Measurements from ENCODE around the gene LCMT1. TPM values are rescaled to one million over a fixed set of nuclear protein-coding genes. Genes with fewer than 3 reads are reported as not detected.
"Not testable (repeated sequence)": the region's sequence is repeated elsewhere in the genome, so short reads cannot be mapped to it uniquely, and the experiment has no call there.

LCMT1 gene
- total RNA-seq: 10 to 100 TPM; 35.7 to 42.9 (median 36.0) TPM
- total RNA-seq (2013): 31.9 TPM
- total RNA-seq: 14.0 to 26.9 (median 19.4) reads per million in 29 experiments

GRCh38 chr16:25111403-25112166 lies at the start of gene LCMT1:
Gene LCMT1, plus strand, starts transcription at chr16:25111742. Its CDS starts 142 bp downstream, at chr16:25111884.
- CTCF ChIA-PET: interaction anchor here (0.5 to 1.9 kb wide), 9 partner anchors 17 to 571 kb away, joined by 3 to 7 read pairs (median 3); partner anchors contain the start of gene ARHGAP17 (in 1 of the 2)
- peaks cover 59 to 73% (median 65%) of the 10 kb centered on the region in 3 donors for H3K4me1 Mint-ChIP-seq
- DNase-seq: peak; percentile 70 to 96 (median 92)

DNA sequence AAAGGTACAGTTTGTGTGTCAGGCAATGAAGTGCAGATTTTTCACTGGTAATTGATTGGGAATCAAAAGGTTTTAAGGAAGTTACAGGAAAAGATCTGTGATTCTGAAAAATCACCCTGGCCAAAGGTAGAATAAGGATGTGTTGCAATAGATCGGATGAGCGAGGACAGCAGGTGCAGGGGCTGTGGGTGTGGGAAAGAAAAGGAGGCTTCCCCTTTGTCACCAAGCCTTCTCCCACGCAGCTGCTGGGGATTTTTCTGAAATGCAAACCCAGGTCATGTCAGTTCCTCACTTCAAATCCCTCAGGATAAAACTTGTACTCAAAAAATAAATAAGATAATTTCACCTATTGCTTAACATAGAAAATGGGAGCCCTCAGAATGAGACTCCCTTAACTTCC lies 48.4 kb upstream of the LCMT1 start:
- Histone ChIP-seq H3K36me3 (ENCODE audit: control insufficient read depth in 2 of 2, extremely low read depth in 1 of 2, insufficient read depth in 1 of 2, low read length in 1 of 2) (no peaks in the 10 kb centered on the region), H3K4me3 (ENCODE audit: control insufficient read depth in 1 of 2, extremely low read depth in 1 of 2, low read length in 1 of 2) (no peak overlapping the region), H3K27ac (ENCODE audit: low read length) (peak overlapping the region; percentile 15), H3K4me1 (ENCODE audit: control insufficient read depth in 1 of 2, extremely low read depth in 1 of 2, insufficient read depth in 2 of 2, low read length in 2 of 2) (peaks cover 33 to 71% of the 10 kb centered on the region in 2 experiments), H3K9me3 (no peaks in the 10 kb centered on the region), H3K27me3 (replicated peaks in 1 of 2; ENCODE audit: control insufficient read depth in 2 of 2, extremely low read depth in 1 of 2, insufficient read depth in 2 of 2, low read length in 1 of 2) (no peaks in the 10 kb centered on the region)
- Mint-ChIP-seq H3K36me3 (no peaks in the 10 kb centered on the region), H3K9me3 (no peaks in the 10 kb centered on the region), H3K4me1 (peaks cover 64 to 71% (median 71%) of the 10 kb centered on the region in 3 donors), H3K27ac (peak overlapping the region; percentile 93 to 95), H3K27me3 (no peaks in the 10 kb centered on the region), H3K4me3 (peak overlapping the region in 1 of 3 donors; percentile 57)
- CTCF ChIA-PET: interaction anchor here in 1 of 2 donors (0.7 kb wide), 1 partner anchor 16 kb away, joined by 3 read pairs; no protein-coding TSS in a partner anchor
- POLR2A ChIA-PET: interaction anchor here in 1 of 2 donors (0.8 kb wide), 1 partner anchor 45 kb away, joined by 4 read pairs; no protein-coding TSS in a partner anchor
- ATAC-seq (replicated peaks in 1 of 4): no peak
- WGBS (ENCODE audit: insufficient coverage): no CpG with 5 or more reads among the region's 3 CpGs
- DNase-seq: no peak

More at GRCh38 chr16:25111403-25112166, at the start of gene LCMT1:
- Histone ChIP-seq H3K36me3 (ENCODE audit: control insufficient read depth in 2 of 2, extremely low read depth in 1 of 2, insufficient read depth in 1 of 2, low read length in 1 of 2) (peaks cover 5 to 19% of the 10 kb centered on the region in 2 donors), H3K27me3 (replicated peaks in 1 of 2; ENCODE audit: control insufficient read depth in 2 of 2, extremely low read depth in 1 of 2, insufficient read depth in 2 of 2, low read length in 1 of 2) (no peaks in the 10 kb centered on the region), H3K4me1 (ENCODE audit: control insufficient read depth in 1 of 2, extremely low read depth in 1 of 2, insufficient read depth in 2 of 2, low read length in 2 of 2) (peaks cover 21 to 42% of the 10 kb centered on the region in 2 experiments), H3K9me3 (no peaks in the 10 kb centered on the region), H3K4me3 (ENCODE audit: control insufficient read depth in 1 of 2, extremely low read depth in 1 of 2, low read length in 1 of 2) (peak within 1 kb of the TSS; percentile 66 to 84), H3K27ac (ENCODE audit: low read length) (peak within 1 kb of the TSS; percentile 49)
- under 1% methylated on average over 48 of the region's 55 CpGs for WGBS (ENCODE audit: insufficient coverage)
- POLR2A ChIA-PET: interaction anchor here in 1 of 2 donors (0.6 to 0.7 kb wide), 2 partner anchors 61 to 96 kb away, joined by 3 to 5 read pairs; no protein-coding TSS in a partner anchor
- H3K9me3 Mint-ChIP-seq: no peaks in the 10 kb centered on the region
- H3K4me3 Mint-ChIP-seq: peak within 1 kb of the TSS; percentile 87 to 97 (median 96)
- H3K27ac Mint-ChIP-seq: peak within 1 kb of the TSS; percentile 93 to 95
- H3K27me3 Mint-ChIP-seq: no peaks in the 10 kb centered on the region
- ATAC-seq (replicated peaks in 1 of 4): peak; percentile 90 to 91 (median 91)
- H3K36me3 Mint-ChIP-seq: peaks cover 13% of the 10 kb centered on the region

- ChIA-PET POLR2A (no interaction called here), CTCF (no interaction called here)
- Histone ChIP-seq H3K27me3 (replicated peaks in 1 of 2; ENCODE audit: control insufficient read depth in 2 of 2, extremely low read depth in 1 of 2, insufficient read depth in 2 of 2, low read length in 1 of 2) (no peaks in the 10 kb centered on the region), H3K4me1 (ENCODE audit: control insufficient read depth in 1 of 2, extremely low read depth in 1 of 2, insufficient read depth in 2 of 2, low read length in 2 of 2) (peaks cover 33 to 74% of the 10 kb centered on the region in 2 experiments), H3K27ac (ENCODE audit: low read length) (peak overlapping the region; percentile 15), H3K4me3 (ENCODE audit: control insufficient read depth in 1 of 2, extremely low read depth in 1 of 2, low read length in 1 of 2) (no peak overlapping the region), H3K36me3 (ENCODE audit: control insufficient read depth in 2 of 2, extremely low read depth in 1 of 2, insufficient read depth in 1 of 2, low read length in 1 of 2) (no peaks in the 10 kb centered on the region), H3K9me3 (no peaks in the 10 kb centered on the region)
- H3K4me3 Mint-ChIP-seq: peak overlapping the region in 1 of 3 donors; percentile 57
- no peaks in the 10 kb centered on the region for H3K27me3 Mint-ChIP-seq
- no peak for DNase-seq
- H3K4me1 Mint-ChIP-seq: peaks cover 65 to 70% (median 69%) of the 10 kb centered on the region in 3 donors
- no peaks in the 10 kb centered on the region for H3K36me3 Mint-ChIP-seq
- peak overlapping the region; percentile 93 to 95 for H3K27ac Mint-ChIP-seq
- no CpG with 5 or more reads among the region's 6 CpGs for WGBS (ENCODE audit: insufficient coverage)
- ATAC-seq (replicated peaks in 1 of 4): no peak
- H3K9me3 Mint-ChIP-seq: no peaks in the 10 kb centered on the region
Observed at GRCh38 chr16:25063865-25064264, 47.7 kb upstream of the LCMT1 start.

DNA sequence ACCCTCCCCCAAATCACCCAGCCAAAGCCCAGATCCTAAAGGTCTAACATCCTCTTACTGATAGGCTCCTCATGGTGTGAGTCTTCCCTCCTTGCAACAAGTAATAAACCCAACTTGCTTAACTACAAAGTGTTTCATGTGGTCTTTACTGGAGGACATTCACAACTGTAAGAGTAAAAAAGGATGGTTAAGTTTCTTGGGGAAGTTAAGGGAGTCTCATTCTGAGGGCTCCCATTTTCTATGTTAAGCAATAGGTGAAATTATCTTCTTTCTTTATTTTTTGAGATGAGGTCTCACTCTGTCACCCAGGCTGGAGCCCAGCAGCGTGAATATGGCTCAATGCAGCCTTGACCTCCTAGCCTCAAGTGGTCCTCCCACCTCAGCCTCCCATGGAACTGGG lies 47.3 kb upstream of the LCMT1 start:
- H3K36me3 Mint-ChIP-seq; H3K27me3 ChIP-seq (replicated peaks in 1 of 2; ENCODE audit: control insufficient read depth in 2 of 2, extremely low read depth in 1 of 2, insufficient read depth in 2 of 2, low read length in 1 of 2); DNase-seq; H3K4me3 ChIP-seq (ENCODE audit: control insufficient read depth in 1 of 2, extremely low read depth in 1 of 2, low read length in 1 of 2); H3K9me3 Mint-ChIP-seq; H3K36me3 ChIP-seq (ENCODE audit: control insufficient read depth in 2 of 2, extremely low read depth in 1 of 2, insufficient read depth in 1 of 2, low read length in 1 of 2); CTCF ChIA-PET; ATAC-seq (replicated peaks in 1 of 4); H3K27me3 Mint-ChIP-seq; H3K9me3 ChIP-seq; POLR2A ChIA-PET: not testable (repeated sequence)
- Mint-ChIP-seq H3K4me3 (peak overlapping the region in 1 of 3 donors; percentile 57), H3K4me1 (peaks cover 66 to 70% (median 69%) of the 10 kb centered on the region in 3 donors), H3K27ac (peak overlapping the region; percentile 93 to 95)
- Histone ChIP-seq H3K4me1 (ENCODE audit: control insufficient read depth in 1 of 2, extremely low read depth in 1 of 2, insufficient read depth in 2 of 2, low read length in 2 of 2) (peaks cover 33 to 74% of the 10 kb centered on the region in 2 experiments), H3K27ac (ENCODE audit: low read length) (peak overlapping the region; percentile 15)
- no CpG with 5 or more reads among the region's 1 CpG for WGBS (ENCODE audit: insufficient coverage)

GRCh38 chr16:25064937-25065336 lies 46.6 kb upstream of the LCMT1 start:
- no peak for DNase-seq
- Mint-ChIP-seq H3K4me1 (peaks cover 69 to 70% (median 69%) of the 10 kb centered on the region in 3 donors), H3K27me3 (no peaks in the 10 kb centered on the region), H3K4me3 (peak overlapping the region in 1 of 3 donors; percentile 57), H3K36me3 (no peaks in the 10 kb centered on the region), H3K9me3 (no peaks in the 10 kb centered on the region), H3K27ac (peak overlapping the region in 1 of 2 donors; percentile 95)
- no peaks in the 10 kb centered on the region for H3K36me3 ChIP-seq (ENCODE audit: control insufficient read depth in 2 of 2, extremely low read depth in 1 of 2, insufficient read depth in 1 of 2, low read length in 1 of 2)
- peaks cover 33 to 71% of the 10 kb centered on the region in 2 experiments for H3K4me1 ChIP-seq (ENCODE audit: control insufficient read depth in 1 of 2, extremely low read depth in 1 of 2, insufficient read depth in 2 of 2, low read length in 2 of 2)
- no peaks in the 10 kb centered on the region for H3K9me3 ChIP-seq
- no peak for ATAC-seq (replicated peaks in 1 of 4)
- 100% methylated on average over 4 of the region's 6 CpGs for WGBS (ENCODE audit: insufficient coverage)
- H3K27ac ChIP-seq (ENCODE audit: low read length): no peak overlapping the region
- CTCF ChIA-PET: interaction anchor here in 1 of 2 donors (0.7 kb wide), 1 partner anchor 167 kb away, joined by 11 read pairs; no protein-coding TSS in a partner anchor
- no peak overlapping the region for H3K4me3 ChIP-seq (ENCODE audit: control insufficient read depth in 1 of 2, extremely low read depth in 1 of 2, low read length in 1 of 2)
- POLR2A ChIA-PET: no interaction called here
- no peaks in the 10 kb centered on the region for H3K27me3 ChIP-seq (replicated peaks in 1 of 2; ENCODE audit: control insufficient read depth in 2 of 2, extremely low read depth in 1 of 2, insufficient read depth in 2 of 2, low read length in 1 of 2)

DNA sequence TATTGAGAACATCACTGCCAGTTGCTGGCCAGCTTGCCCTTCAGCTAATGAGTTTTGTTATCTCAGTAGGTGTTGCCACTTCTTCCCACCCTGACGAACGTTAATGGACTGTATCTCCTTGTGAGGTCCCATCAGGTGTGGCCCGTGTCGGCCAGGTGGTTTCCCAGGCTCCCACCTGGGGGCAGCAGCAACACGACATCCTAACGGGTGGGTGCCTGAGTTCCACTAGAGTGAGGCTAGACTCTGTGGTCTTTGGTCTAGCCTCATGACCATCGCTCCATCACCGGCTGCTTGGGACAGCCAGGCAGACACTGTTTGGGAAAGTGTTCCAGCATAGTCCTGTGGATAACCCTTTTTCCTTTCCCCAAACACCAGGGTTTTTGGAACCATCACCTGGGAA lies 45.6 kb upstream of the LCMT1 start:
- 100% methylated on average over 4 of the region's 8 CpGs for WGBS (ENCODE audit: insufficient coverage)
- Histone ChIP-seq H3K27me3 (replicated peaks in 1 of 2; ENCODE audit: control insufficient read depth in 2 of 2, extremely low read depth in 1 of 2, insufficient read depth in 2 of 2, low read length in 1 of 2) (no peaks in the 10 kb centered on the region), H3K4me3 (ENCODE audit: control insufficient read depth in 1 of 2, extremely low read depth in 1 of 2, low read length in 1 of 2) (no peak overlapping the region), H3K27ac (ENCODE audit: low read length) (peak overlapping the region; percentile 58), H3K36me3 (ENCODE audit: control insufficient read depth in 2 of 2, extremely low read depth in 1 of 2, insufficient read depth in 1 of 2, low read length in 1 of 2) (no peaks in the 10 kb centered on the region), H3K4me1 (ENCODE audit: control insufficient read depth in 1 of 2, extremely low read depth in 1 of 2, insufficient read depth in 2 of 2, low read length in 2 of 2) (peaks cover 23 to 63% of the 10 kb centered on the region in 2 experiments), H3K9me3 (no peaks in the 10 kb centered on the region)
- DNase-seq (no peak), ATAC-seq (replicated peaks in 1 of 4) (no peak)
- ChIA-PET POLR2A (no interaction called here), CTCF (interaction anchor here (0.6 to 0.9 kb wide), 3 partner anchors 42 to 336 kb away, joined by 3 to 6 read pairs (median 4); no protein-coding TSS in a partner anchor)
- H3K27me3 Mint-ChIP-seq: no peaks in the 10 kb centered on the region
- no peaks in the 10 kb centered on the region for H3K9me3 Mint-ChIP-seq
- no peaks in the 10 kb centered on the region for H3K36me3 Mint-ChIP-seq
- peaks cover 59 to 62% (median 61%) of the 10 kb centered on the region in 3 donors for H3K4me1 Mint-ChIP-seq
- H3K27ac Mint-ChIP-seq: peak overlapping the region; percentile 81 to 88
- peak overlapping the region; percentile 74 to 93 (median 83) for H3K4me3 Mint-ChIP-seq

All from T-cell (primary cell).